Choroid plexus epithelial cell (primary cell): ENCODE measurements around the gene RRAD.
"Not testable (repeated sequence)": the region's sequence is repeated elsewhere in the genome, so short reads cannot be mapped to it uniquely, and the experiment has no call there.

Experiments used
- DNase-seq: peaks from one replicate; pipeline ENCODE4 v3.0.0-alpha.2; 2010; ENCODE audit warnings: low read depth
- H3K4me3 ChIP-seq: 2 replicates; pipeline ENCODE4 v1.5.1; 2011; ENCODE audit warnings: low read depth, mild to moderate bottlenecking, control low read depth, low read length, moderate library complexity
- CTCF ChIP-seq: conservative IDR thresholded peaks from 2 replicates; pipeline ENCODE4 v1.5.1; 2011; ENCODE audit warnings: low read depth, mild to moderate bottlenecking, control low read depth, inconsistent platforms, low read length, moderate library complexity

Gene RRAD

GRCh38 chr16:66964049-66964448 lies 38.7 kb upstream of the RRAD start:
- no peak for TF ChIP-seq CTCF
- no peak overlapping the region for H3K4me3 ChIP-seq
- DNase-seq, result no peak

- no peak for TF ChIP-seq CTCF
Observed at GRCh38 chr16:66961914-66962313, 36.6 kb upstream of the RRAD start.

GRCh38 chr16:66961065-66961744 lies 35.9 kb upstream of the RRAD start, which contains the start of gene CES3:
CES3 (plus strand) TSS chr16:66961266; CDS start chr16:66961308, 42 bp downstream.
- peak; percentile 84 for DNase-seq
- H3K4me3 ChIP-seq, result no peak within 1 kb of the TSS
- TF ChIP-seq CTCF, result peak; percentile 90

More at GRCh38 chr16:66961914-66962313, 36.6 kb upstream of the RRAD start:
- H3K4me3 ChIP-seq, result no peak overlapping the region
- no peak for DNase-seq

- no peak for TF ChIP-seq CTCF
- no peak overlapping the region for H3K4me3 ChIP-seq
- DNase-seq, result no peak
Observed at GRCh38 chr16:66960270-66960669, 34.9 kb upstream of the RRAD start.

- DNase-seq, result no peak
- TF ChIP-seq CTCF, result no peak
Observed at GRCh38 chr16:66959704-66960161, 34.4 kb upstream of the RRAD start.

GRCh38 chr16:66958857-66959703 lies 33.7 kb upstream of the RRAD start:
- H3K4me3 ChIP-seq, result no peak overlapping the region
- no peak for DNase-seq
- TF ChIP-seq CTCF, result no peak

More at GRCh38 chr16:66959704-66960161, 34.4 kb upstream of the RRAD start:
- no peak overlapping the region for H3K4me3 ChIP-seq

- not testable (repeated sequence) for H3K4me3 ChIP-seq, DNase-seq
Observed at GRCh38 chr16:66956154-66956457, 30.8 kb upstream of the RRAD start.

GRCh38 chr16:66955363-66956153 lies 30.2 kb upstream of the RRAD start:
- DNase-seq, H3K4me3 ChIP-seq: not testable (repeated sequence)
